Neutrophil (primary cell): Measurements from ENCODE around the gene IRX5.

Source experiments
- H3K27ac ChIP-seq: fragments of 200-600 bp; sonication (generic); 2 replicates; pipeline ENCODE4 v1.5.1; 2016; ENCODE audit warnings: mild to moderate bottlenecking, moderate library complexity
- H3K27me3 ChIP-seq: fragments of 200-600 bp; sonication (generic); 2 replicates; pipeline ENCODE4 v1.6.0; 2016; ENCODE audit warnings: mild to moderate bottlenecking
- H3K36me3 ChIP-seq: fragments of 200-600 bp; sonication (generic); 2 replicates; pipeline ENCODE4 v1.5.1; 2017
- H3K4me1 ChIP-seq, 2 experiments: fragments of 200-600 bp in 1 of 2; sonication (generic) in 1 of 2; 1 replicate in 1 of 2; 2 replicates in 1 of 2; pipeline versions ENCODE4 v1.5.1 to v1.6.1; 2013 to 2016; ENCODE audit warnings: low read depth in 1 of 2, low read length in 1 of 2, mild to moderate bottlenecking in 1 of 2, moderate library complexity in 1 of 2; ENCODE audit not compliant: control insufficient read depth in 1 of 2, insufficient read depth in 1 of 2
- H3K4me3 ChIP-seq, 2 experiments: fragments of 200-600 bp in 1 of 2; sonication (generic) in 1 of 2; 1 replicate in 1 of 2; 2 replicates in 1 of 2; pipeline ENCODE4 v1.5.1; 2013 to 2016; ENCODE audit warnings: low read depth in 1 of 2, low read length in 1 of 2, mild to moderate bottlenecking in 1 of 2, moderate library complexity in 1 of 2
- H3K9me3 ChIP-seq: fragments of 200-600 bp; sonication (generic); 2 replicates; pipeline ENCODE4 v1.5.1; 2016
- TF ChIP-seq, protein P1 (sequence below): fragments of 200-600 bp; sonication (generic); IDR thresholded peaks from 2 replicates; pipeline ENCODE4 v1.5.1; 2016; ENCODE audit warnings: antibody characterized with exemption

Gene IRX5

GRCh38 chr16:54912720-54913119 lies 17.9 kb upstream of the IRX5 start:
- Histone ChIP-seq H3K4me1 (no peaks in the 10 kb centered on the region), H3K27me3 (peaks cover 32% of the 10 kb centered on the region), H3K9me3 (no peaks in the 10 kb centered on the region), H3K4me3 (no peak overlapping the region), H3K27ac (no peak overlapping the region), H3K36me3 (no peaks in the 10 kb centered on the region)
- TF ChIP-seq, protein P1, sequence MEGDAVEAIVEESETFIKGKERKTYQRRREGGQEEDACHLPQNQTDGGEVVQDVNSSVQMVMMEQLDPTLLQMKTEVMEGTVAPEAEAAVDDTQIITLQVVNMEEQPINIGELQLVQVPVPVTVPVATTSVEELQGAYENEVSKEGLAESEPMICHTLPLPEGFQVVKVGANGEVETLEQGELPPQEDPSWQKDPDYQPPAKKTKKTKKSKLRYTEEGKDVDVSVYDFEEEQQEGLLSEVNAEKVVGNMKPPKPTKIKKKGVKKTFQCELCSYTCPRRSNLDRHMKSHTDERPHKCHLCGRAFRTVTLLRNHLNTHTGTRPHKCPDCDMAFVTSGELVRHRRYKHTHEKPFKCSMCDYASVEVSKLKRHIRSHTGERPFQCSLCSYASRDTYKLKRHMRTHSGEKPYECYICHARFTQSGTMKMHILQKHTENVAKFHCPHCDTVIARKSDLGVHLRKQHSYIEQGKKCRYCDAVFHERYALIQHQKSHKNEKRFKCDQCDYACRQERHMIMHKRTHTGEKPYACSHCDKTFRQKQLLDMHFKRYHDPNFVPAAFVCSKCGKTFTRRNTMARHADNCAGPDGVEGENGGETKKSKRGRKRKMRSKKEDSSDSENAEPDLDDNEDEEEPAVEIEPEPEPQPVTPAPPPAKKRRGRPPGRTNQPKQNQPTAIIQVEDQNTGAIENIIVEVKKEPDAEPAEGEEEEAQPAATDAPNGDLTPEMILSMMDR, result no peak

GRCh38 chr16:54921206-54921824 lies 9.3 kb upstream of the IRX5 start:
- TF ChIP-seq, protein P1, result no peak
- no peaks in the 10 kb centered on the region for H3K4me1 ChIP-seq
- peaks cover 58% of the 10 kb centered on the region for H3K27me3 ChIP-seq
- no peak overlapping the region for H3K4me3 ChIP-seq
- H3K27ac ChIP-seq, result no peak overlapping the region
- H3K36me3 ChIP-seq, result no peaks in the 10 kb centered on the region
- no peaks in the 10 kb centered on the region for H3K9me3 ChIP-seq

- H3K9me3 ChIP-seq, result no peaks in the 10 kb centered on the region
- H3K4me3 ChIP-seq, result no peak overlapping the region
- H3K36me3 ChIP-seq, result no peaks in the 10 kb centered on the region
- H3K27ac ChIP-seq, result no peak overlapping the region
- peaks cover 5% of the 10 kb centered on the region in 2 experiments for H3K4me1 ChIP-seq
- peaks cover 75% of the 10 kb centered on the region for H3K27me3 ChIP-seq
- TF ChIP-seq, protein P1, result no peak
Measured at GRCh38 chr16:54923055-54923473, 7.6 kb upstream of the IRX5 start.

GRCh38 chr16:54923988-54924387 lies 6.7 kb upstream of the IRX5 start:
- Histone ChIP-seq H3K36me3 (no peaks in the 10 kb centered on the region), H3K4me1 (peaks cover 6 to 10% of the 10 kb centered on the region in 2 experiments), H3K27me3 (peaks cover 85% of the 10 kb centered on the region), H3K27ac (no peak overlapping the region), H3K9me3 (no peaks in the 10 kb centered on the region), H3K4me3 (no peak overlapping the region)
- TF ChIP-seq, protein P1, result no peak

- H3K27ac ChIP-seq, result no peak overlapping the region
- peaks cover 100% of the 10 kb centered on the region for H3K27me3 ChIP-seq
- H3K4me3 ChIP-seq, result no peak overlapping the region
- H3K4me1 ChIP-seq, result peaks cover 22 to 31% of the 10 kb centered on the region in 2 experiments
- H3K36me3 ChIP-seq, result no peaks in the 10 kb centered on the region
- TF ChIP-seq, protein P1, result no peak
- no peaks in the 10 kb centered on the region for H3K9me3 ChIP-seq
Measured at GRCh38 chr16:54926166-54926838, 4.4 kb upstream of the IRX5 start.
